GM21367 (cell line): Measurements from ENCODE around the gene CCNF.

Experiments used
- ATAC-seq: cut with Tn5 transposase; IDR thresholded peaks from one replicate; pipeline ENCODE4 v1.9.1; 2021; ENCODE audit not compliant: unreplicated experiment

CCNF gene

DNA sequence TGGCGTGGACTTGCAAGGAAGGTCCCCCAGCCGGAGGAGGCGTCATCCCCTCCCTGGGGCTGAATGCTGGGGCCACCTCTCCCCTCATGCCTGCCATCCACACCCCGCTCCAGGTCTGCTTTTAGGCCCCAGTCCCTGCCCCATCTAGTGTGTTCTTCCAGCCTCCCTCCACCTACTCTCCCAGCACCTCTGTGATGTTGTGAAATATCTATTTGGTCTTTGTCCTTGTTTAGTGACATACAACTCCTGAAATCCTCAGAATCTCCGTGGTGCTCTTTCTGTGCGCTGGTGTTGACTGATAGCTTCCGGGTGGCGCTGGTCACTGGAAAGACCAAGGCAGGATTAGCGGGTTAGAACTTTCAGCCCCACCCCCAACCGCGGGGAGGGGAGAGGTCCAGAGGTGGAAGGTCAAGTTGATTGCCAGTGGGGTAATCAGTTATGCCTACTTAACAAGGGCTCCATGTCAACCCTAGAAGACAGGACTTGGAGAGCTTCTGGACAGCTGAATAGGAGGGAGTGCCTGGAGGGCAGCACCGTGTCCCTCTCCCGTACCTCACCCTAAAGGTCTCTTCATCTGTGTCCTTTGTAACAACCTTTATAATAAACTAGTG lies 55.8 kb downstream of the CCNF start:
- no peak for ATAC-seq

DNA sequence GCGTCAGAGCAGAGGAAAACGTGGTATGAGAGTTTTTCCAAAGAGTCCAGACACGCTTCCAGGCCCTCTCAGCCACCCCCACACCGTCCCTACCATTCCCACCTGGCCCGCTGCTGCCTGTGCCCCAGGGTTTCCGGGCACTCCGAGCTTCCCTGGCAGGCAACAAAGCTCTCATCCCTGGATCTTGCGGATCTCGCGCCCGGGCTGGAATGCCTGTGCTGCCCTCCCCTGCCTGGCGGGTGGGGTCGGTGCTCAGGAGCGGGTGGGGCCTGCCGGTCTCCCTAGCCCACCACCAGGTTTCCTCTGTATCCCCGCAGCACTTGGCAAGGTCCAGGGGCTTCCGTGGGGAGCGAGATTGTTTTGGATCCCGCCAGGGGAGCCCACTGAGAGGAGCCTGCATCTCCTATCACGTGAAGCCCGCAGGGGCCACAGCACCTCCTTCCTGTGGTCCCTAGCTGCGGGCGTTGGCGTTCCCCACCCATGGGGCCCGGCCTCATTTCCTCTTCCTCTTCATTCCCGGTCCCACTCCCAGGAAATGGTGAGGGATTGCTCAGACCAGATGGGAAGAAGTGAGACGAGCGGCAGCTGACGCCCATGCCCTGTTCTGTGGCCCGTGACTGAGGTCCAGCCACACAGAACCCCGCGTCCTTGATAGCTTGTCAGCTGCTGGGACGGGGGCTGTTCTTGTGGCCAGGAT lies 56.7 kb downstream of the CCNF start:
- ATAC-seq = no peak

- ATAC-seq = no peak
These were observed 57.6 kb downstream of the CCNF start for GRCh38 chr16:2486645-2487516.

- no peak for ATAC-seq
These were observed 58.2 kb downstream of the CCNF start for GRCh38 chr16:2487517-2487842.

- no peak for ATAC-seq
These were observed 58.8 kb downstream of the CCNF start for GRCh38 chr16:2487903-2488531.

DNA sequence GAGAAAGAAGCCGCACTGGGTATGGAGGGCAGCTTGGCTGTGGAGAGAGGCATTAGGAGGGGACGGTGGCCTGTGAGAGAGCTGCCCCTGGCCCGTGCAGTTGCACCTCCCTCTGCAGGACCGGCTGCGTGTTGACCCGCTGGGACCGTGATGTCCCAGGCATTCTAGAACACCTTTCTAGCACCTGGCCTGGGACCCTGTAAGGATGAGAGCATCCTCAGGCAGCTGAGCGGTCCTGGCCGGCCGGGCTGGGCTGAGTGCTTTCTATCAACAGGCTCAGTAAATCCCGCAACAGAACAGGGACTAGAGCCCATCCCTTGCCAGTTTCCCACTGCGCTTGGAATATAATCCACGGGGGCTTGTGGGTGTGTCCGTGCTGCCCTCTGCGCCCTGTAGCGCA lies 60.3 kb downstream of the CCNF start:
- ATAC-seq = no peak

DNA sequence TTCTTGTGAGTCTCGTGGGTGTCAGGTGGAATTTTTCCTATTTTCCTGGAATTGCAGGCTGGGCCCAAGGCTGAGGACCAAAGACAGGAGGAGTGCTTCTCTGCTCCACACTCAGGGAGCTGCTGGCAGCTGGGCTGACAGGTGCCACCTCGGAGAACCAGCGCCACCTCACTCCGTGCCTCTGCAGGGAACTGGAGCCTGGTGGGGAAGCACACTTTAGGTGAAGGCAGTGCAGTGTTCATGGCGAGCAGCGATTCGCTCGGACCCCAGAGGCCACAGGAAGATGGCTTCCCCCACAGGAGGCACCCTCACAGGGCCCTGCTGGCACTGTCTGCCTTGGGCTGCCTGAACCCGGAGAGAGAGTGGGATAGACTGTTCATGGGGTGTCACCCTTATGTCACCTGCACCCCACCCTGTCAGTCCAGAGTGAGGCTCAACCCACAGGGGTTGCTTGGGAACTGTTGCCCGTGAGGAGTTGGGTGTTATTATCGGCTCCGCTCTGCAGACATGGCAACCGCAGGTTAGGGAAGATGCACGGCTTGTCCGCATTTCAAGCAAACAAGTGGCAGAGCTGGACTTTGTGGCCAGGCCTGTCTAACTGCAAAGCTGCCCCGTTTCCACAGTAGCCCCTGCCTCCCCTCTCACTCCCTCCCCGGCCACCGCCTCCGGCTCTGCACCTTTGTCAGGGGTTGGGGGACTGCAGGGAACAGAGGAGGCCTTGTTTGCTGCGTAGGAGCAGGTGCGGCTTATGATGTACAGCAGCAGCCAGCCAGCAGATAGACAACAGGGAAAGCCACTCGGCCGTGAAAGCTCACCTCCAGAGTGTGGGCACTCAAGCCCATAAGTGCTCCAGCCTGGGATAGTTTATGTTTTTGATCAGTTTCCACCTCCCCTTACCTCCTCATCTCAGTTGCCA lies 61.2 kb downstream of the CCNF start:
- no peak for ATAC-seq

GRCh38 chr16:2492292-2492691 lies 63.0 kb downstream of the CCNF start:
- ATAC-seq = no peak

- ATAC-seq = no peak
These were observed 64.4 kb downstream of the CCNF start for GRCh38 chr16:2493605-2494004.

- ATAC-seq = no peak
These were observed 65.4 kb downstream of the CCNF start for GRCh38 chr16:2494616-2495015.

- ATAC-seq = no peak
These were observed 65.8 kb downstream of the CCNF start for GRCh38 chr16:2495041-2495440.

- ATAC-seq = no peak
These were observed 67.2 kb downstream of the CCNF start for GRCh38 chr16:2496223-2497115.

DNA sequence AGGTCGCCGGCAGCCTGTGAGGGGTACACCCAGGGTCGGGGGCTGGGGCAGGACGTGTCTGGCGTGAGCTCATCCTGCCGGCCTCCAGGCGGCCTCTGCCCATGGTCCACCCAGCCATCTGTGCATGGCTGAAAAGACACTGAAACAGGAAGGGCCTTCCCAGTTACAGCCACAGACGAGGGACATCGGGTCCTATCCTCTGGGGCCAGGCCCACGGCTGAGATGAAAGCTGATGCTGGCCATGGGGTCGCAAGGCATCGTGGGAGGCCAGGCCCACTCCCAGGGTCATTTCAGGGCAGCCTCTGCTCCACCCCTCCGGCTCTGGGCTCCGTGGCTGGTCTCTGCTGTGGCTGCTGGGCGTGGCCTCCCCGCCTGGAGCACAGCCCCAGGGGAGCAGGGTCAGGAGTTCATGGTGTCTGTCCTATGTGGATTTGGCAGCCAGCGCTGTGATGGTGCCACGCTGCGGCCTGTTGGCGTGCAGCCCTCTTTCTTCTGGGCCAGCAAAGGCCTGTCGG lies 67.9 kb downstream of the CCNF start:
- ATAC-seq = no peak

DNA sequence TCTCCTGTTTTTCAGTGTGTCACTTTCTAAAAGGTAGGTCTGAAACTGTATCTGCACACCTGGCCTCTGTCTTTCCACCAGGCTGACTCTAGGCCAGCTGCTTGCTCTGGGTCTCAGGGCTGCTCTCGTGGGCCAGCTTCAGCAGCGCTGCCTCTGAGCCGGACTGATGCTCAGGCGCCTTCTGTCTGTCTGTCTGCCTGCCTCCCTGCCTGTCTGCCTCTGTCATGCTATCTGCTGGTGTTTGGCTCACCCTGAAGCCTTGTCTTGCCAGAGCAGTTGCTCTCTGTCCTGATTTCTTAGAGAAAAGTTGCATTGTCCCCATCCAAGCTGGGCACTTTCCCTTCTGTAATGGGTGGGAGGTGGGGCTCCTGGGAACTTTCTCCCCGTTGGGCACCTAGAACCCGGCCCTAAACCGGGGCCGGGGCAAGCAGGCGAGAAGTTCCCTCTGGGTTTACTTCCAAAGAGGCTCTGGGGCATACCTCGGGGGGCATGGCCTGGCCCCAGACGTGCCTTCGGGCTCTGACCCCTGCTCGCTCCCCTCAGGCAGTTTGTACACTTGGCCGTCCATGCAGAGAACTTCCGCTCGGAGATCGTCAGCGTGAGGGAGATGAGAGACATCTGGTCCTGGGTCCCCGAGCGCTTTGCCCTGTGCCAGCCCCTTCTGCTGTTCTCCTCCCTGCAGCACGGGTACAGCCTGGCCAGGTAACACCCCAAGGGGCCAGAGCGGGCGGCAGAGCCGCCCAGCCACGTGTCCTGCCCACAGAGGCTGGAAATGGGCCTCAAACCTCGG lies 68.6 kb downstream of the CCNF start:
- no peak for ATAC-seq

GRCh38 chr16:2498531-2499253 lies 69.4 kb downstream of the CCNF start:
- ATAC-seq = no peak

GRCh38 chr16:2499454-2499853 lies 70.2 kb downstream of the CCNF start:
- ATAC-seq = no peak

DNA sequence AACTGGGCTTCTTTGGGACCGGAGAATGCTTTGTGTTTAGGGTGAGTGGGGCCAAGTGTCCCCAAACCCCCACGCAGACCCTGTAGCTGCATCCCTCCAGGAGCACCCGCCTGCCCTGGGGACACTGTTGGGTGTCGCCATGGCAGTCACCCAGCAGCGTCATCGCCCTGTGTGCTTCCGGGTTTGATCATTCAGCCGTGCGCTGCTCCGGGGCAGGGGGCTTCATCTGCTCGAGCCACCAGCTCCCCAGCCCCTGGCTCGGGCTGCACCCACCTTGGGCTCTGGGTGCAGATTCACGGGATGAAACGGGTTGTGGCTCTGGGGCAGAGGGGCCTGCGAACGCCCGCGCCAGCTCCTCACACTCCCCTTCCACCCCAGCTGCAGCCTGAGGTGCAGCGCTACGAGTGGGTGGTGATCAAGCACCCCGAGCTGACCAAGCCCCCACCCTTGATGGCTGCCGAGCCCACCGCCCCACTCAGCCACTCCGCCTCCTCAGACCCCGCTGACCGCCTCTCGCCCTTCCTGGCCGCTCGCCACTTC lies 70.7 kb downstream of the CCNF start:
- ATAC-seq = no peak
